ENCODE data around the gene OR14A16. TPM values are rescaled to one million over a fixed set of nuclear protein-coding genes. Genes with fewer than 3 reads are reported as not detected.

The OR14A16 gene
- total RNA-seq, 1 experiment from 2014 or later = not detected

GRCh38 chr1:247843411-247843810, 19.5 kb upstream of the OR14A16 start:
- no peak for DNase-seq
- H3K9me3 Mint-ChIP-seq (ENCODE audit: low read depth, unreplicated experiment) = peaks cover 19% of the 10 kb centered on the region

GRCh38 chr1:247841796-247842195, 17.9 kb upstream of the OR14A16 start, which contains the start of gene OR11L1:
TSS of gene OR11L1 (minus strand) at chr1:247841896. CDS start at chr1:247841896, 0 bp downstream.
- CTCF ChIA-PET = no interaction called here
- Mint-ChIP-seq H3K9me3 (ENCODE audit: low read depth, unreplicated experiment) (peaks cover 24% of the 10 kb centered on the region), H3K4me3 (ENCODE audit: low read depth, unreplicated experiment) (no peak within 1 kb of the TSS), H3K27ac (ENCODE audit: unreplicated experiment) (no peak within 1 kb of the TSS), H3K27me3 (ENCODE audit: unreplicated experiment) (no peaks in the 10 kb centered on the region), H3K36me3 (ENCODE audit: insufficient read depth, unreplicated experiment) (no peaks in the 10 kb centered on the region), H3K4me1 (ENCODE audit: low read depth, unreplicated experiment) (no peaks in the 10 kb centered on the region)
- BruUV-seq (replicated peaks) = no TSS peak
- intact Hi-C loops (cut with micrococcal nuclease; ENCODE audit: unreplicated experiment) = no loop called here
- no peak for TF ChIP-seq CTCF (IDR thresholded peaks at IDR 0.05; ENCODE audit: unreplicated experiment)
- no peak for DNase-seq

More at GRCh38 chr1:247843411-247843810, 19.5 kb upstream of the OR14A16 start:
- intact Hi-C loops (cut with micrococcal nuclease; ENCODE audit: unreplicated experiment) = no loop called here
- CTCF ChIA-PET = no interaction called here
- no peak overlapping the region for H3K27ac Mint-ChIP-seq (ENCODE audit: unreplicated experiment)
- no peaks in the 10 kb centered on the region for H3K4me1 Mint-ChIP-seq (ENCODE audit: low read depth, unreplicated experiment)
- no peaks in the 10 kb centered on the region for H3K36me3 Mint-ChIP-seq (ENCODE audit: insufficient read depth, unreplicated experiment)
- no peak overlapping the region for H3K4me3 Mint-ChIP-seq (ENCODE audit: low read depth, unreplicated experiment)
- no TSS peak for BruUV-seq (replicated peaks)
- no peak for TF ChIP-seq CTCF (IDR thresholded peaks at IDR 0.05; ENCODE audit: unreplicated experiment)
- no peaks in the 10 kb centered on the region for H3K27me3 Mint-ChIP-seq (ENCODE audit: unreplicated experiment)

- H3K36me3 Mint-ChIP-seq (ENCODE audit: insufficient read depth, unreplicated experiment) = no peaks in the 10 kb centered on the region
- no peak for TF ChIP-seq CTCF (IDR thresholded peaks at IDR 0.05; ENCODE audit: unreplicated experiment)
- CTCF ChIA-PET = no interaction called here
- no TSS peak for BruUV-seq (replicated peaks)
- intact Hi-C loops (cut with micrococcal nuclease; ENCODE audit: unreplicated experiment) = no loop called here
- H3K4me1 Mint-ChIP-seq (ENCODE audit: low read depth, unreplicated experiment) = no peaks in the 10 kb centered on the region
- no peaks in the 10 kb centered on the region for H3K27me3 Mint-ChIP-seq (ENCODE audit: unreplicated experiment)
- H3K27ac Mint-ChIP-seq (ENCODE audit: unreplicated experiment) = no peak overlapping the region
- no peak overlapping the region for H3K4me3 Mint-ChIP-seq (ENCODE audit: low read depth, unreplicated experiment)
- H3K9me3 Mint-ChIP-seq (ENCODE audit: low read depth, unreplicated experiment) = peaks cover 26% of the 10 kb centered on the region
- no peak for DNase-seq
Observed at GRCh38 chr1:247840818-247841217, 16.9 kb upstream of the OR14A16 start.

GRCh38 chr1:247833601-247834000, 9.7 kb upstream of the OR14A16 start:
- CTCF ChIA-PET = no interaction called here
- DNase-seq = no peak
- TF ChIP-seq CTCF (IDR thresholded peaks at IDR 0.05; ENCODE audit: unreplicated experiment) = no peak
- BruUV-seq (replicated peaks) = no TSS peak
- Mint-ChIP-seq H3K4me3 (ENCODE audit: low read depth, unreplicated experiment) (no peak overlapping the region), H3K36me3 (ENCODE audit: insufficient read depth, unreplicated experiment) (no peaks in the 10 kb centered on the region), H3K27me3 (ENCODE audit: unreplicated experiment) (no peaks in the 10 kb centered on the region), H3K9me3 (ENCODE audit: low read depth, unreplicated experiment) (peaks cover 21% of the 10 kb centered on the region), H3K4me1 (ENCODE audit: low read depth, unreplicated experiment) (no peaks in the 10 kb centered on the region), H3K27ac (ENCODE audit: unreplicated experiment) (no peak overlapping the region)
- intact Hi-C loops (cut with micrococcal nuclease; ENCODE audit: unreplicated experiment) = no loop called here

Measured in Calu3 (cell line).